Ovary (tissue), 3 donors: ENCODE results near the gene DNASE1L2.
"Not testable (repeated sequence)": the region's sequence is repeated elsewhere in the genome, so short reads cannot be mapped to it uniquely, and the experiment has no call there.

ENCODE experiments used
- CTCF ChIP-seq, 3 donors: fragments of 450-650 bp in 2 of 3; fragments of 200-600 bp in 1 of 3; IDR thresholded peaks; one replicate each; pipeline versions ENCODE4 v1.5.1 to v1.8.0; 2016 to 2022; ENCODE audit warnings: antibody characterized with exemption in 3 of 3, mild to moderate bottlenecking in 1 of 3
- POLR2A ChIP-seq: fragments of 450-650 bp; IDR thresholded peaks from one replicate; pipeline ENCODE4 v1.6.1; 2017; ENCODE audit warnings: antibody characterized with exemption, mild to moderate bottlenecking, moderate library complexity
- donor health status: DM: no; HTN: no; CAD: no.

- TF ChIP-seq CTCF (IDR thresholded peaks at IDR 0.05); POLR2A: not testable (repeated sequence)
Measured at GRCh38 chr16:2266887-2267286, 30.6 kb downstream of the DNASE1L2 start.
